Measurements from ENCODE around the gene LY6G6C. TPM values are rescaled to one million over a fixed set of nuclear protein-coding genes. Genes with fewer than 3 reads are reported as not detected.

LY6G6C gene
- total RNA-seq, 4 donors from 2014 or later = not detected

DNA sequence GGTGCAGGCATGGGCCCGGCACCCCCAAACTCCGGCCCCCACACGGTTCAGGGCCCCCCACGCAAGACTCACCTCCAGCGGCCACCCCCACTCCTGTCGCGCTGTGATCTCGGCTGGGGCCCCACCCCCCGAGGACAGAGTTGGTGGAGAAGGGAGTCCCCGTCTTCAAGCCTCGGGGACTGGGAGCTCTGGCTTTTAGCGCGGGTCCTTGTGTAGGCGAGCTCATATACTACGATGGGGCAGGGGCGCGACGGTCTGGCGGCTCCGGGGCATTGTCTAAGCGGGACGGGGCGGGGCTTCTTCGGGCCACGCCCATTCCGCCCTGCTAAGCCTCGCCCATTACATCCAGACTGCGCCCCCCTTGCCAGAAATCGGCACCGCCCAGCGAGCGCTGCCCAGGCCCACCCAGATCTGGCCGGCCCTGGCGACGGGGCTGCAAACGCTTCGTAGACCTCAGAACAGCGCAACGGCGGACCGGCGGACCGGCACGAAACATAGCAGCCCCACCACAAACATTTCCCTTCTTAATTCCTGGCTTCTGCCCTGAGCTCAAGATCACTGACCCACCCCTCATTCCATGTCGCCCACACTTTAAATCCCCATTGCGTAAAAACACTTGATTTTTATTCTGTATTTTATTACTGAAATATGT, 8.6 kb upstream of the LY6G6C start:
- peak overlapping the region; percentile 55 to 84 (median 62) for H3K4me3 ChIP-seq (replicated peaks in 1 of 3)
- no peaks in the 10 kb centered on the region for H3K27me3 ChIP-seq
- 10 to 11% methylated on average over 21 to 26 of the region's 46 CpGs for WGBS, 2 donors
- H3K4me1 ChIP-seq = peaks cover 35 to 53% of the 10 kb centered on the region in 2 donors
- H3K36me3 ChIP-seq = peaks cover 33 to 42% of the 10 kb centered on the region in 2 donors
- no peaks in the 10 kb centered on the region for H3K9me3 ChIP-seq
- intact Hi-C loops (cut with DNase I) = loop anchor here (5.0 to 10.0 kb wide), 2 partner anchors 43 to 105 kb away; no protein-coding TSS in a partner anchor
- H3K27ac ChIP-seq = peak overlapping the region; percentile 82 to 98 (median 93)
- peak; percentile 84 to 86 for DNase-seq
- TF ChIP-seq CTCF (IDR thresholded peaks at IDR 0.05) = no peak
- TF ChIP-seq POLR2A (IDR thresholded peaks at IDR 0.05) = peak; percentile 57 to 79

DNA sequence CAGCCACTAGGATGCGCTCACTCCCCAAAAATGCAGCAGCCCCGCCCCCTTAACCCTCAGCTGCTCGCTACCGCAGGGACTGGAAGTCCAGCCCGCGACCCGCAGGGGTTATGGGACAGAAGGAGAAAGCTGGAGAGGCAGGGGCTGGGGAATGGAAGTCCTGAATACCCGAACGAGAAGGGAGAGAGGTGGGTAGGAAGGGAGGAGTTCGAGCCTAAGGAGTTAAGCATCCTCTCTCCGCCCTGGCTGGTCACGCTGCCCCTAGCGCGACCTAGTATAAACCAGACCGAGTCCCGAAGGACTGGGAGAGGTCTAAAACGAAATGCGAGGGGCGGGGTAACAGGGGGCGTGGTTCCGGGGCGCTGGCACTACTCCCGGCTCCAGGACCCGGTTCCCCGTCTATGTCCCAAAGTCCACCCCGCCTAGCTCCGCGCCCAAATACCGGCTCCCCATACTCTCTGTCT, 8.0 kb upstream of the LY6G6C start:
- H3K4me1 ChIP-seq = peaks cover 30 to 51% of the 10 kb centered on the region in 2 donors
- 0 to 1% methylated on average over 17 to 20 of the region's 29 CpGs for WGBS, 2 donors
- peak; percentile 29 to 72 (median 60) for TF ChIP-seq CTCF (IDR thresholded peaks at IDR 0.05)
- TF ChIP-seq POLR2A (IDR thresholded peaks at IDR 0.05) = no peak
- no peaks in the 10 kb centered on the region for H3K27me3 ChIP-seq
- no peaks in the 10 kb centered on the region for H3K9me3 ChIP-seq
- peak; percentile 93 to 95 for DNase-seq
- peaks cover 33 to 42% of the 10 kb centered on the region in 2 donors for H3K36me3 ChIP-seq
- H3K4me3 ChIP-seq (replicated peaks in 1 of 3) = peak overlapping the region; percentile 55 to 84 (median 62)
- intact Hi-C loops (cut with DNase I) = loop anchor here (10.0 kb wide), 1 partner anchor 105 kb away; no protein-coding TSS in a partner anchor
- H3K27ac ChIP-seq = peak overlapping the region; percentile 82 to 98 (median 93)

DNA sequence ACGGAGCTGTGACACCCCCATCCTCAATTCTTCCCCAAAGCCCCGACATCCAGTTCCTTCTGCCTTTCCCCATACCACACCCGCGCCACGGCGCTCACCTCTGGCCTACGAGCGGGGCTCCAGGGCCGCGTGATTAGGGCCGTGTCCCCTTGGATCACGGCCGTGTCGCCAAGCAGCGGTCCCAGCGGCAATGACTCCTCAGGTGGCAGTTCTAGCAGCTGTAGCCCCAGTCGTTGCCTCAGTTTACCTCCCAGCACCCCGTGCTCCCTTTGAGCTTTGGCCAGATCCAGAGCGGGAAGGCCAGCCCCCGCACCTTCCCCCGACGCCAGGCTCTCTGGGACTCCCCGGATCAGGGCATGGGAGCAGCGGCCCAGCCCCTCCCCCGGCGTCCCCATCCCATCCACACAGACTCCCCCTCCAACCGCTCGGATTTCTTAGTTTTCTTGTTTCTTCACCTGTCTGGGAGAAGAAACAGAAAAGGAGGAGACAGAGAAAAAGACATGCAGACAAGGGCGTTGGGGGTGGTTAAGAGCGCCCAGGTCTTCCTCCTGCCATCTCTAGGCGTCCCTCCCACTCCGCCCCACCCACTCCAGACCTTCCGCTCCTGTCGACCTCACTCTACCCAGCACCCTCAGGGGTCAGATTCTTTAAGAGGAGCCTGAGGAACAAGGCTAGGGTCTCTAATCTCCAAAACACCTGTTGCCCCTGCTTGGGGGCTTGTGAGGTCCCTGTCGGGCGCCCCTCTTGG, 7.4 kb upstream of the LY6G6C start, which contains the start of gene DDAH2:
DDAH2 (minus strand) TSS at position 533 of the 748 bp plus-strand sequence; CDS start at position 395, 138 bp downstream.
- peak within 1 kb of the TSS; percentile 82 to 98 (median 93) for H3K27ac ChIP-seq
- H3K4me3 ChIP-seq (replicated peaks in 1 of 3) = peak within 1 kb of the TSS; percentile 55 to 84 (median 62)
- TF ChIP-seq POLR2A (IDR thresholded peaks at IDR 0.05) (no peak), CTCF (IDR thresholded peaks at IDR 0.05) (no peak)
- peak in 1 of 2 donors; percentile 29 for DNase-seq
- H3K4me1 ChIP-seq = peaks cover 24 to 45% of the 10 kb centered on the region in 2 donors
- no peaks in the 10 kb centered on the region for H3K27me3 ChIP-seq
- no peaks in the 10 kb centered on the region for H3K9me3 ChIP-seq
- intact Hi-C loops (cut with DNase I) = loop anchor here (10.0 kb wide), 1 partner anchor 106 kb away; no protein-coding TSS in a partner anchor
- H3K36me3 ChIP-seq = peaks cover 33 to 37% of the 10 kb centered on the region in 2 donors
- WGBS, 2 donors = 9 to 11% methylated on average over 29 to 34 of the region's 36 CpGs

GRCh38 chr6:31727717-31728671, 6.4 kb upstream of the LY6G6C start:
- WGBS, 2 donors = 68 to 72% methylated on average over 41 of the region's 41 CpGs
- Histone ChIP-seq H3K4me1 (peaks cover 24 to 40% of the 10 kb centered on the region in 2 donors), H3K4me3 (replicated peaks in 1 of 3) (peak overlapping the region; percentile 55 to 84 (median 62)), H3K9me3 (no peaks in the 10 kb centered on the region), H3K27me3 (no peaks in the 10 kb centered on the region), H3K27ac (peak overlapping the region; percentile 82 to 98 (median 93)), H3K36me3 (peaks cover 23 to 28% of the 10 kb centered on the region in 2 donors)
- TF ChIP-seq CTCF (IDR thresholded peaks at IDR 0.05) = no peak
- no peak for TF ChIP-seq POLR2A (IDR thresholded peaks at IDR 0.05)
- intact Hi-C loops (cut with DNase I) = loop anchor here (10.0 kb wide), 1 partner anchor 107 kb away; no protein-coding TSS in a partner anchor
- DNase-seq = peak; percentile 38 to 39
